Endothelial cell of umbilical vein (primary cell): Measurements from ENCODE around the gene MRPL16. TPM values are rescaled to one million over a fixed set of nuclear protein-coding genes. Genes with fewer than 3 reads are reported as not detected.

Experiments
- BruUV-seq: library from RNA; stranded (reverse); fragments of 400-500 nt; replicated peaks from 2 replicates; lab custom pipeline; 2021; lab: Mats Ljungman, UMichigan
- CTCF ChIA-PET: fragments of 300-600, 350-600 bp; sonication (Branson Sonifier 250); formaldehyde crosslinking; loops from one replicate; lab custom pipeline; 2021; ENCODE audit warnings: antibody characterized with exemption, inconsistent platforms; lab: Charles Lee
- POLR2A ChIA-PET: fragments of 300-600, 350-600 bp; sonication (Branson Sonifier 250); formaldehyde crosslinking; loops from one replicate; lab custom pipeline; 2021; ENCODE audit warnings: antibody characterized with exemption, inconsistent platforms; lab: Charles Lee
- DNase-seq: peaks from one replicate; pipeline ENCODE4 v3.0.0-alpha.2; 2011; ENCODE audit warnings: low read depth, low spot score
- FAIRE-seq: peaks from 2 replicates; lab custom pipeline; 2011; peaks lifted over from hg19 to GRCh38; lab: Jason Lieb, UNC
- H2AFZ ChIP-seq: 2 replicates; pipeline ENCODE4 v1.6.0; 2012; ENCODE audit warnings: low read depth, low read length, control low read depth, inconsistent platforms
- H3K27ac ChIP-seq: 2 replicates; pipeline ENCODE4 v1.5.1; 2011; ENCODE audit warnings: low read depth, mild to moderate bottlenecking, control low read depth, low read length, moderate library complexity; ENCODE audit not compliant: insufficient read depth
- H3K27me3 ChIP-seq, 2 experiments: 2 replicates each; pipeline versions ENCODE4 v1.6.0 to v1.6.1; 2011; ENCODE audit warnings: low read length in 2 of 2, mixed read lengths in 1 of 2; ENCODE audit not compliant: control insufficient read depth in 2 of 2, insufficient read depth in 2 of 2
- H3K36me3 ChIP-seq, 2 experiments: 2 replicates in 1 of 2; 3 replicates in 1 of 2; pipeline ENCODE4 v1.5.1; 2011; ENCODE audit warnings: low read length in 2 of 2, mild to moderate bottlenecking in 1 of 2, moderate library complexity in 1 of 2; ENCODE audit not compliant: control insufficient read depth in 2 of 2, insufficient read depth in 2 of 2; ENCODE audit errors: extremely low read depth in 1 of 2
- H3K4me1 ChIP-seq: 3 replicates; pipeline ENCODE4 v1.5.1; 2011; ENCODE audit warnings: mild to moderate bottlenecking, low read length; ENCODE audit not compliant: control insufficient read depth, insufficient read depth; ENCODE audit errors: extremely low read depth
- H3K4me2 ChIP-seq: 2 replicates; pipeline ENCODE4 v1.6.1; 2011; ENCODE audit warnings: low read length, control low read depth, mixed read lengths; ENCODE audit not compliant: insufficient read depth
- H3K4me3 ChIP-seq, 3 experiments: fragments of 200-600 bp in 1 of 3; sonication (generic), shearing (Covaris generic) in 1 of 3; replicated peaks in 1 of 3; 2 replicates each; pipeline ENCODE4 v1.5.1; 2011 to 2016; ENCODE audit warnings: control low read depth in 3 of 3, low read length in 3 of 3, mild to moderate bottlenecking in 2 of 3, inconsistent platforms in 1 of 3, low read depth in 1 of 3, moderate library complexity in 1 of 3; ENCODE audit not compliant: insufficient read depth in 1 of 3
- H3K79me2 ChIP-seq: 2 replicates; pipeline ENCODE4 v1.6.0; 2012; ENCODE audit warnings: low read length, inconsistent platforms; ENCODE audit not compliant: control insufficient read depth, insufficient read depth
- H3K9ac ChIP-seq: replicated peaks from 2 replicates; pipeline ENCODE3; 2011; ENCODE audit warnings: low read length, control low read depth; ENCODE audit not compliant: insufficient read depth; ENCODE audit errors: extremely low read depth
- H3K9me1 ChIP-seq: replicated peaks from 3 replicates; pipeline ENCODE4 v1.6.0; 2011; ENCODE audit warnings: mild to moderate bottlenecking, low read length; ENCODE audit not compliant: control insufficient read depth, insufficient read depth; ENCODE audit errors: extremely low read depth
- H3K9me3 ChIP-seq: replicated peaks from 2 replicates; pipeline ENCODE4 v1.5.1; 2012; ENCODE audit warnings: low read length, inconsistent platforms; ENCODE audit not compliant: control insufficient read depth, insufficient read depth
- H4K20me1 ChIP-seq: replicated peaks from 2 replicates; pipeline ENCODE3; 2011; ENCODE audit warnings: mild to moderate bottlenecking, low read length; ENCODE audit not compliant: control insufficient read depth, insufficient read depth; ENCODE audit errors: extremely low read depth
- EZH2 ChIP-seq: IDR thresholded peaks from 2 replicates; pipeline ENCODE4 v1.6.1; 2012; ENCODE audit warnings: borderline replicate concordance, low read depth, mild to moderate bottlenecking, moderate library complexity, low read length, inconsistent platforms; ENCODE audit not compliant: severe bottlenecking
- FOS ChIP-seq: IDR thresholded peaks from 2 replicates; pipeline ENCODE4 v1.6.1; 2011; ENCODE audit warnings: mild to moderate bottlenecking, low read length, moderate library complexity, borderline replicate concordance; ENCODE audit not compliant: insufficient read depth
- GATA2 ChIP-seq: IDR thresholded peaks from 2 replicates; pipeline ENCODE4 v1.7.0; 2011; ENCODE audit warnings: low read depth, mild to moderate bottlenecking, moderate library complexity, mixed read lengths, low read length; ENCODE audit not compliant: insufficient read length, insufficient read depth
- JUN ChIP-seq: IDR thresholded peaks from 2 replicates; pipeline ENCODE4 v1.6.1; 2011; ENCODE audit warnings: borderline replicate concordance, low read depth; ENCODE audit not compliant: insufficient read length, insufficient read depth
- MAX ChIP-seq: IDR thresholded peaks from 2 replicates; pipeline ENCODE4 v1.6.1; 2011; ENCODE audit not compliant: insufficient read depth, insufficient read length
- MYC ChIP-seq: IDR thresholded peaks from one replicate; pipeline ENCODE4 v1.6.1; 2011; ENCODE audit warnings: mild to moderate bottlenecking, low read depth, low read length
- POLR2AphosphoS5 ChIP-seq: IDR thresholded peaks from 2 replicates; pipeline ENCODE4 v1.6.1; 2012; ENCODE audit warnings: low read depth, mild to moderate bottlenecking, control low read depth, low read length, moderate library complexity; ENCODE audit not compliant: insufficient read depth
- dilution Hi-C: fragments of 300-500 bp; cut with MboI; formaldehyde crosslinking; loops from one replicate; pipeline ENCODE4 v1.15.0; 2019; ENCODE audit warnings: low sequenced_read_pairs; ENCODE audit not compliant: extremely low pct_ligation_motif_present
- intact Hi-C: fragments of 100-400 bp; cut with micrococcal nuclease; formaldehyde crosslinking; loops from one replicate; pipeline ENCODE4 v1.10.0; 2022
- polyA plus RNA-seq, 4 experiments: library from polyadenylated mRNA; depleted of rRNA in 3 of 4; stranded (reverse) in 3 of 4; unstranded in 1 of 4; fragments of >200 nt; gene quantifications; 2 replicates each; pipeline versions ENCODE4 v1.2.1 to v1.2.3, GENCODE V29; 2011 to 2012; ENCODE audit warnings: missing spikeins in 1 of 4
- total RNA-seq: library from RNA; stranded (reverse); gene quantifications from 2 replicates; pipeline ENCODE4 v1.2.3, GENCODE V29; 2021

MRPL16 gene
- total and polyA plus RNA-seq, 2 donors (not counting 3 experiments of a cell fraction or from before 2014, with no cell fraction given) = 63.9 to 84.0 TPM

- TF ChIP-seq MYC = no peak
- TF ChIP-seq GATA2 = peak; percentile 30
- TF ChIP-seq MAX = no peak
- peak; percentile 41 for TF ChIP-seq POLR2AphosphoS5
- peak; percentile 94 for TF ChIP-seq FOS
- TF ChIP-seq JUN = peak; percentile 76
- H3K9ac ChIP-seq = no peak overlapping the region
- CTCF ChIA-PET = interaction anchor here (0.8 to 2.8 kb wide), 8 partner anchors 9 to 143 kb away, joined by 3 to 15 read pairs (median 4); partner anchors contain the start of gene STX3
- no peak overlapping the region for H2AFZ ChIP-seq
- peak; percentile 90 for FAIRE-seq
- intact Hi-C loops = loop anchor here (1.0 kb wide), 1 partner anchor 11 kb away; no protein-coding TSS in a partner anchor
- H3K4me2 ChIP-seq = peak overlapping the region; percentile 43
- POLR2A ChIA-PET = no interaction called here
- H3K27ac ChIP-seq = peak overlapping the region; percentile 31
- H3K4me1 ChIP-seq = peaks cover 31% of the 10 kb centered on the region
- H4K20me1 ChIP-seq = no peaks in the 10 kb centered on the region
- H3K9me3 ChIP-seq = no peaks in the 10 kb centered on the region
- H3K4me3 ChIP-seq = no peak overlapping the region
- peaks cover 2% of the 10 kb centered on the region for H3K79me2 ChIP-seq
- dilution Hi-C loops = no loop called here
- peak; percentile 88 for DNase-seq
- no peaks in the 10 kb centered on the region for H3K9me1 ChIP-seq
- no TSS peak for BruUV-seq
- H3K27me3 ChIP-seq = no peaks in the 10 kb centered on the region
- H3K36me3 ChIP-seq = peaks cover 0 to 10% of the 10 kb centered on the region in 2 experiments
These were observed 34.1 kb downstream of the MRPL16 start for GRCh38 chr11:59776210-59777066.

- CTCF ChIA-PET = interaction anchor here (0.9 to 1.8 kb wide), 3 partner anchors 12 to 146 kb away, joined by 3 to 5 read pairs (median 3); no protein-coding TSS in a partner anchor
- POLR2A ChIA-PET = interaction anchor here (1.0 kb wide), 1 partner anchor 16 kb away, joined by 3 read pairs; no protein-coding TSS in a partner anchor
These were observed 37.5 kb downstream of the MRPL16 start for GRCh38 chr11:59773083-59773440.

More at GRCh38 chr11:59773083-59773440, 37.5 kb downstream of the MRPL16 start:
- peaks cover 29% of the 10 kb centered on the region for H3K4me1 ChIP-seq
- BruUV-seq = no TSS peak
- DNase-seq (no peak), FAIRE-seq (no peak)
- no peak for TF ChIP-seq EZH2
- H3K36me3 ChIP-seq = peaks cover 0 to 7% of the 10 kb centered on the region in 2 experiments
- no peaks in the 10 kb centered on the region for H3K9me3 ChIP-seq
- no peaks in the 10 kb centered on the region for H3K9me1 ChIP-seq
- no peak overlapping the region for H3K4me2 ChIP-seq
- H3K9ac ChIP-seq = no peak overlapping the region
- H4K20me1 ChIP-seq = no peaks in the 10 kb centered on the region
- H3K27me3 ChIP-seq = no peaks in the 10 kb centered on the region
- intact Hi-C loops = no loop called here
- H3K27ac ChIP-seq = no peak overlapping the region
- dilution Hi-C loops = no loop called here
- no peak overlapping the region for H2AFZ ChIP-seq
- H3K79me2 ChIP-seq = peaks cover 22% of the 10 kb centered on the region
- no peak overlapping the region for H3K4me3 ChIP-seq
